T-helper 2 cell (primary cell): Measurements from ENCODE around the gene FOXO3.
"Not testable (repeated sequence)": the region's sequence is repeated elsewhere in the genome, so short reads cannot be mapped to it uniquely, and the experiment has no call there.

Experiments
- DNase-seq, 5 experiments: peaks; one replicate each; pipeline versions ENCODE4 v3.0.0 to v3.0.0-alpha.2; 2012 to 2022
- total RNA-seq, 2 donors: gene quantifications; one replicate each; lab custom pipeline; 2026; lab: John Stamatoyannopoulos, UW

Gene FOXO3
- total RNA-seq, result 44.4 to 62.7 reads per million in 2 donors

- peak; percentile 34 to 67 (median 54) for DNase-seq
Measured at GRCh38 chr6:108560463-108561308, at the start of gene FOXO3. FOXO3 (plus strand) TSS chr6:108560917; CDS start chr6:108561209, 292 bp downstream.

GRCh38 chr6:108518714-108519576 is 41.8 kb upstream of the FOXO3 start:
- peak in 1 of 5 experiments; percentile 26 for DNase-seq

GRCh38 chr6:108521616-108522107 is 39.1 kb upstream of the FOXO3 start:
- DNase-seq, result no peak

GRCh38 chr6:108523697-108524096 is 37.0 kb upstream of the FOXO3 start:
- DNase-seq, result no peak

GRCh38 chr6:108524528-108525248 is 36.0 kb upstream of the FOXO3 start:
- DNase-seq, result no peak

- DNase-seq, result peak in 1 of 5 experiments; percentile 19
Measured at GRCh38 chr6:108526739-108527174, 34.0 kb upstream of the FOXO3 start.

- no peak for DNase-seq
Measured at GRCh38 chr6:108528878-108529277, 31.8 kb upstream of the FOXO3 start.

- DNase-seq, result no peak
Measured at GRCh38 chr6:108531332-108531731, 29.4 kb upstream of the FOXO3 start.

- DNase-seq, result no peak
Measured at GRCh38 chr6:108535114-108535742, 25.5 kb upstream of the FOXO3 start.

- not testable (repeated sequence) for DNase-seq
Measured at GRCh38 chr6:108535920-108536535, 24.7 kb upstream of the FOXO3 start.

GRCh38 chr6:108541843-108542759 is 18.6 kb upstream of the FOXO3 start:
- DNase-seq, result peak; percentile 27 to 83 (median 56)

- no peak for DNase-seq
Measured at GRCh38 chr6:108543175-108543940, 17.4 kb upstream of the FOXO3 start.

GRCh38 chr6:108544606-108545005 is 16.1 kb upstream of the FOXO3 start:
- no peak for DNase-seq

- DNase-seq, result no peak
Measured at GRCh38 chr6:108546079-108547049, 14.4 kb upstream of the FOXO3 start.

- no peak for DNase-seq
Measured at GRCh38 chr6:108549241-108549640, 11.5 kb upstream of the FOXO3 start.

- no peak for DNase-seq
Measured at GRCh38 chr6:108549741-108550140, 11.0 kb upstream of the FOXO3 start.

GRCh38 chr6:108550256-108550655 is 10.5 kb upstream of the FOXO3 start:
- no peak for DNase-seq

- DNase-seq, result no peak
Measured at GRCh38 chr6:108555399-108556052, 5.2 kb upstream of the FOXO3 start.
